OCI-LY7 (cell line): ENCODE data around the gene CRABP2. TPM values are rescaled to one million over a fixed set of nuclear protein-coding genes. Genes with fewer than 3 reads are reported as not detected.

Experiments used
- BruUV-seq: library from RNA; stranded (reverse); fragments of 400-500 nt; replicated peaks from 2 replicates; lab custom pipeline; 2021; lab: Mats Ljungman, UMichigan
- CTCF ChIA-PET: fragments of 300-600 bp; sonication (Branson Sonifier 250); formaldehyde crosslinking; loops from one replicate; lab custom pipeline; 2022; ENCODE audit warnings: antibody characterized with exemption; ENCODE audit not compliant: unreplicated experiment; lab: Charles Lee
- POLR2A ChIA-PET: fragments of 300-600 bp; sonication (Branson Sonifier 250); formaldehyde crosslinking; loops from one replicate; lab custom pipeline; 2022; ENCODE audit warnings: antibody characterized with exemption; lab: Charles Lee
- DNase-seq: peaks from one replicate; pipeline ENCODE4 v3.0.0-alpha.2; 2015; ENCODE audit warnings: low spot score
- H2AFZ ChIP-seq: fragments of 200-600 bp; sonication (generic), shearing (Covaris generic); 2 replicates; pipeline ENCODE4 v1.6.1; 2014; ENCODE audit warnings: mild to moderate bottlenecking, antibody characterized with exemption, low read length, moderate library complexity
- H3K27ac ChIP-seq: fragments of 200-600 bp; sonication (generic); 2 replicates; pipeline ENCODE4 v1.5.1; 2014; ENCODE audit warnings: mixed run types, low read depth, mild to moderate bottlenecking, moderate library complexity, low read length, inconsistent platforms; ENCODE audit not compliant: poor library complexity, severe bottlenecking
- H3K36me3 ChIP-seq: fragments of 200-600 bp; sonication (generic); 2 replicates; pipeline ENCODE4 v1.6.1; 2014; ENCODE audit warnings: mild to moderate bottlenecking, antibody characterized with exemption, low read length, moderate library complexity, mixed read lengths; ENCODE audit not compliant: insufficient read depth
- H3K4me1 ChIP-seq: fragments of 200-600 bp; sonication (generic); 2 replicates; pipeline ENCODE4 v1.5.1; 2014; ENCODE audit warnings: mild to moderate bottlenecking, low read length; ENCODE audit not compliant: insufficient read depth, poor library complexity, severe bottlenecking
- H3K4me2 ChIP-seq: fragments of 200-600 bp; sonication (generic); 2 replicates; pipeline ENCODE4 v1.6.1; 2014; ENCODE audit warnings: mild to moderate bottlenecking, low read length
- H3K4me3 ChIP-seq: fragments of 200-600 bp; sonication (generic); 2 replicates; pipeline ENCODE4 v1.5.1; 2014; ENCODE audit warnings: mild to moderate bottlenecking, low read depth, low read length; ENCODE audit not compliant: poor library complexity, severe bottlenecking
- H3K79me2 ChIP-seq: fragments of 200-600 bp; sonication (generic); 2 replicates; pipeline ENCODE4 v1.6.1; 2016; ENCODE audit warnings: low read depth, mild to moderate bottlenecking, low read length, moderate library complexity, mixed read lengths; ENCODE audit not compliant: insufficient read depth
- H3K9me2 ChIP-seq: fragments of 200-600 bp; sonication (generic); 2 replicates; pipeline ENCODE4 v1.6.1; 2016; ENCODE audit warnings: mild to moderate bottlenecking, low read length, mixed read lengths; ENCODE audit not compliant: insufficient read depth
- H3K9me3 ChIP-seq: fragments of 200-600 bp; sonication (generic); 2 replicates; pipeline ENCODE4 v1.6.1; 2014; ENCODE audit warnings: mild to moderate bottlenecking, mixed run types, low read length, mixed read lengths
- H4K20me1 ChIP-seq: fragments of 200-600 bp; sonication (generic); 2 replicates; pipeline ENCODE4 v1.6.1; 2014; ENCODE audit warnings: mild to moderate bottlenecking, antibody characterized with exemption, low read length, moderate library complexity, mixed read lengths; ENCODE audit not compliant: insufficient read depth
- EZH2phosphoT487 ChIP-seq: fragments of 200-600 bp; sonication (generic); IDR thresholded peaks from 2 replicates; pipeline ENCODE4 v1.6.1; 2018; ENCODE audit warnings: low read depth, borderline replicate concordance, mild to moderate bottlenecking, mixed run types, antibody characterized with exemption, low read length, moderate library complexity, mixed read lengths
- intact Hi-C: fragments of 100-400 bp; cut with micrococcal nuclease; formaldehyde crosslinking; loops from one replicate; pipeline ENCODE4 v1.10.0; 2022; ENCODE audit not compliant: unreplicated experiment
- total RNA-seq, 2 experiments: library from RNA; depleted of rRNA in 1 of 2; stranded (reverse); fragments of >200 nt in 1 of 2; shearing (Covaris generic) in 1 of 2; gene quantifications; 2 replicates each; pipeline ENCODE4 v1.2.3, GENCODE V29; 2014 to 2022
- TF ChIP-seq, protein P1 (sequence below): fragments of 200-600 bp; sonication (generic); conservative IDR thresholded peaks from 2 replicates; pipeline ENCODE4 v1.5.1; 2014; ENCODE audit warnings: mild to moderate bottlenecking, antibody characterized with exemption, low read length, moderate library complexity, mixed read lengths

The CRABP2 gene
- total RNA-seq, 2 experiments from 2014 or later = 2.1 to 2.8 TPM

DNA sequence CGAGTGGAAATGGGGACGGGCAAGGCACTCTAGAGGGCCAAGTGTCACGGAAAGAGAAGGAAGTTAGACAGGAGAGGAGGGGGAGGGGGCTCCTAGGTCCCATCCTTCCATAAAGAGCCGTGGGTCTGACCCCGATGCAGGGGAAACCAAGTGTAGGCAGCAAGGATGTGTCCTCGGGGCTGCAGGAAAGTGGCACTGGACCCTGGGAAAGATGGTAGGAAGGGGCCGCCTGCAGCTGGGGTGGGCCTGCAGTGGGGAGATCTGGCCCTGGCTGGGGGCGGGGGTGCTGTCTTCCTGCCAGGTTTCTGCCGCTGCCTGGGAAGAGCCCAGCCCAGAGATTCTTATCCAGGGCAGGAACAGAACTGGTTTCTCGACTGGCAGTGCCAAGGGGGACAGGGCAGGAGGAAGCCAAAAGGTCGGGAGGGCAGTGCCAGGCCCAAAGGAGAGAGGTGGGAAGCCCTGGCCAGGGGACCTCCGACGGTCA, 12.9 kb downstream of the CRABP2 start:
- ChIA-PET CTCF (no interaction called here), POLR2A (interaction anchor here (0.6 kb wide), 1 partner anchor 387 kb away, joined by 3 read pairs; no protein-coding TSS in a partner anchor)
- TF ChIP-seq EZH2phosphoT487 = no peak
- TF ChIP-seq, protein P1, sequence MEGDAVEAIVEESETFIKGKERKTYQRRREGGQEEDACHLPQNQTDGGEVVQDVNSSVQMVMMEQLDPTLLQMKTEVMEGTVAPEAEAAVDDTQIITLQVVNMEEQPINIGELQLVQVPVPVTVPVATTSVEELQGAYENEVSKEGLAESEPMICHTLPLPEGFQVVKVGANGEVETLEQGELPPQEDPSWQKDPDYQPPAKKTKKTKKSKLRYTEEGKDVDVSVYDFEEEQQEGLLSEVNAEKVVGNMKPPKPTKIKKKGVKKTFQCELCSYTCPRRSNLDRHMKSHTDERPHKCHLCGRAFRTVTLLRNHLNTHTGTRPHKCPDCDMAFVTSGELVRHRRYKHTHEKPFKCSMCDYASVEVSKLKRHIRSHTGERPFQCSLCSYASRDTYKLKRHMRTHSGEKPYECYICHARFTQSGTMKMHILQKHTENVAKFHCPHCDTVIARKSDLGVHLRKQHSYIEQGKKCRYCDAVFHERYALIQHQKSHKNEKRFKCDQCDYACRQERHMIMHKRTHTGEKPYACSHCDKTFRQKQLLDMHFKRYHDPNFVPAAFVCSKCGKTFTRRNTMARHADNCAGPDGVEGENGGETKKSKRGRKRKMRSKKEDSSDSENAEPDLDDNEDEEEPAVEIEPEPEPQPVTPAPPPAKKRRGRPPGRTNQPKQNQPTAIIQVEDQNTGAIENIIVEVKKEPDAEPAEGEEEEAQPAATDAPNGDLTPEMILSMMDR = no peak
- Histone ChIP-seq H3K4me1 (peaks cover 17% of the 10 kb centered on the region), H4K20me1 (no peaks in the 10 kb centered on the region), H3K4me3 (no peak overlapping the region), H3K79me2 (no peaks in the 10 kb centered on the region), H3K27ac (no peak overlapping the region), H3K9me2 (no peaks in the 10 kb centered on the region), H3K36me3 (no peaks in the 10 kb centered on the region), H3K4me2 (peak overlapping the region; percentile 31; the same call in 1 of the 2 replicates), H3K9me3 (no peaks in the 10 kb centered on the region), H2AFZ (no peak overlapping the region)
- intact Hi-C loops = no loop called here
- BruUV-seq = no TSS peak
- no peak for DNase-seq

GRCh38 chr1:156691665-156692440, 13.5 kb downstream of the CRABP2 start:
- Histone ChIP-seq H3K36me3 (no peaks in the 10 kb centered on the region), H3K4me2 (no peak overlapping the region), H3K4me1 (peaks cover 17% of the 10 kb centered on the region), H4K20me1 (no peaks in the 10 kb centered on the region), H3K9me2 (no peaks in the 10 kb centered on the region), H3K9me3 (no peaks in the 10 kb centered on the region), H3K27ac (no peak overlapping the region), H2AFZ (no peak overlapping the region), H3K4me3 (no peak overlapping the region), H3K79me2 (no peaks in the 10 kb centered on the region)
- intact Hi-C loops = no loop called here
- no TSS peak for BruUV-seq
- TF ChIP-seq, protein P1 = no peak
- TF ChIP-seq EZH2phosphoT487 = no peak
- POLR2A ChIA-PET = no interaction called here
- CTCF ChIA-PET = interaction anchor here (1.0 to 3.2 kb wide), 2 partner anchors 16 to 34 kb away, joined by 3 to 36 read pairs; no protein-coding TSS in a partner anchor
- no peak for DNase-seq

- H2AFZ ChIP-seq = no peak overlapping the region
- peaks cover 17% of the 10 kb centered on the region for H3K4me1 ChIP-seq
- no peak for DNase-seq
- POLR2A ChIA-PET = no interaction called here
- H3K4me3 ChIP-seq = no peak overlapping the region
- no peaks in the 10 kb centered on the region for H3K9me2 ChIP-seq
- CTCF ChIA-PET = interaction anchor here (1.0 to 3.2 kb wide), 2 partner anchors 17 to 35 kb away, joined by 3 to 36 read pairs; no protein-coding TSS in a partner anchor
- H3K9me3 ChIP-seq = no peaks in the 10 kb centered on the region
- H3K27ac ChIP-seq = no peak overlapping the region
- intact Hi-C loops = no loop called here
- no peaks in the 10 kb centered on the region for H4K20me1 ChIP-seq
- BruUV-seq = no TSS peak
- no peak overlapping the region for H3K4me2 ChIP-seq
- H3K79me2 ChIP-seq = no peaks in the 10 kb centered on the region
- H3K36me3 ChIP-seq = no peaks in the 10 kb centered on the region
- no peak for TF ChIP-seq EZH2phosphoT487
- TF ChIP-seq, protein P1 = no peak
Measured at GRCh38 chr1:156691191-156691590, 14.2 kb downstream of the CRABP2 start.
